Liver (tissue), 9 donors: ENCODE results near the gene NEFH. TPM values are rescaled to one million over a fixed set of nuclear protein-coding genes. Genes with fewer than 3 reads are reported as not detected.

ENCODE experiments used
- DNase-seq: peaks from one replicate; pipeline ENCODE4 v3.0.0-alpha.2; 2017; ENCODE audit warnings: low spot score
- H3K27ac ChIP-seq, 2 donors: one replicate each; pipeline ENCODE4 v1.7.0; 2013; ENCODE audit warnings: inconsistent platforms in 2 of 2, low read length in 2 of 2, control low read depth in 1 of 2, low read depth in 1 of 2, mild to moderate bottlenecking in 1 of 2
- H3K27me3 ChIP-seq, 4 donors: one replicate each; pipeline versions ENCODE4 v1.6.1 to v1.7.0; 2013; ENCODE audit warnings: low read length in 3 of 4, inconsistent platforms in 1 of 4, mild to moderate bottlenecking in 1 of 4, moderate library complexity in 1 of 4; ENCODE audit not compliant: control insufficient read depth in 4 of 4, insufficient read depth in 4 of 4
- H3K36me3 ChIP-seq, 4 donors: one replicate each; pipeline versions ENCODE4 v1.6.1 to v1.7.0; 2013; ENCODE audit warnings: low read length in 3 of 4, mild to moderate bottlenecking in 3 of 4, low read depth in 1 of 4, moderate library complexity in 1 of 4; ENCODE audit not compliant: control insufficient read depth in 4 of 4, insufficient read depth in 3 of 4
- H3K4me1 ChIP-seq, 4 donors: one replicate each; pipeline versions ENCODE4 v1.6.1 to v1.7.0; 2013; ENCODE audit warnings: low read length in 3 of 4, mild to moderate bottlenecking in 3 of 4, moderate library complexity in 1 of 4; ENCODE audit not compliant: control insufficient read depth in 4 of 4, insufficient read depth in 4 of 4
- H3K4me3 ChIP-seq, 3 donors: one replicate each; pipeline versions ENCODE4 v1.6.1 to v1.7.0; 2013; ENCODE audit warnings: low read length in 3 of 3, control low read depth in 1 of 3, low read depth in 1 of 3, mild to moderate bottlenecking in 1 of 3
- H3K9ac ChIP-seq, 2 donors: one replicate each; pipeline ENCODE4 v1.7.0; 2013; ENCODE audit warnings: low read length in 2 of 2, mild to moderate bottlenecking in 2 of 2, moderate library complexity in 2 of 2, control low read depth in 1 of 2, low read depth in 1 of 2
- H3K9me3 ChIP-seq, 4 donors: one replicate each; pipeline versions ENCODE4 v1.6.1 to v1.7.0; 2013; ENCODE audit warnings: low read length in 3 of 4; ENCODE audit not compliant: control insufficient read depth in 4 of 4
- ATF3 ChIP-seq: IDR thresholded peaks from 2 replicates; pipeline ENCODE4 v1.6.1; 2016; ENCODE audit warnings: antibody characterized with exemption
- EGR1 ChIP-seq, 2 donors: IDR thresholded peaks; 2 replicates each; pipeline ENCODE4 v1.6.1; 2016 to 2018; ENCODE audit warnings: antibody characterized with exemption in 2 of 2, low read depth in 2 of 2
- FOXA1 ChIP-seq: IDR thresholded peaks from 2 replicates; pipeline ENCODE4 v1.6.1; 2016; ENCODE audit warnings: antibody characterized with exemption
- FOXA2 ChIP-seq: IDR thresholded peaks from 2 replicates; pipeline ENCODE4 v1.6.1; 2016; ENCODE audit warnings: antibody characterized with exemption
- GABPA ChIP-seq, 2 donors: IDR thresholded peaks in 1 of 2; conservative IDR thresholded peaks in 1 of 2; 2 replicates each; pipeline ENCODE4 v1.6.1; 2016; ENCODE audit warnings: antibody characterized with exemption in 2 of 2, mild to moderate bottlenecking in 1 of 2, moderate library complexity in 1 of 2
- HNF4A ChIP-seq, 2 donors: conservative IDR thresholded peaks; 2 replicates each; pipeline ENCODE4 v1.6.1; 2016; ENCODE audit warnings: antibody characterized with exemption in 2 of 2, mild to moderate bottlenecking in 2 of 2
- HNF4G ChIP-seq: IDR thresholded peaks from 2 replicates; pipeline ENCODE4 v1.6.1; 2016; ENCODE audit warnings: antibody characterized with exemption
- JUND ChIP-seq, 2 donors: IDR thresholded peaks; 2 replicates each; pipeline ENCODE4 v1.6.1; 2016; ENCODE audit warnings: antibody characterized with exemption in 2 of 2
- NR2F2 ChIP-seq: IDR thresholded peaks from 2 replicates; pipeline ENCODE4 v1.6.1; 2016; ENCODE audit warnings: antibody characterized with exemption
- RAD21 ChIP-seq, 2 donors: IDR thresholded peaks; 2 replicates each; pipeline ENCODE4 v1.6.1; 2016; ENCODE audit warnings: antibody characterized with exemption in 2 of 2, mild to moderate bottlenecking in 2 of 2
- REST ChIP-seq: IDR thresholded peaks from 2 replicates; pipeline ENCODE4 v1.6.1; 2016; ENCODE audit warnings: antibody characterized with exemption, mild to moderate bottlenecking
- RXRA ChIP-seq, 2 donors: IDR thresholded peaks; 2 replicates each; pipeline ENCODE4 v1.6.1; 2017 to 2018; ENCODE audit warnings: antibody characterized with exemption in 2 of 2, mild to moderate bottlenecking in 1 of 2
- SP1 ChIP-seq: IDR thresholded peaks from 2 replicates; pipeline ENCODE4 v1.6.1; 2018; ENCODE audit warnings: antibody characterized with exemption, mild to moderate bottlenecking
- TAF1 ChIP-seq: conservative IDR thresholded peaks from 2 replicates; pipeline ENCODE4 v1.6.1; 2016; ENCODE audit warnings: antibody characterized with exemption, mild to moderate bottlenecking
- YY1 ChIP-seq: IDR thresholded peaks from 2 replicates; pipeline ENCODE4 v1.6.1; 2016; ENCODE audit warnings: antibody characterized with exemption, mild to moderate bottlenecking
- ZBTB33 ChIP-seq: IDR thresholded peaks from 2 replicates; pipeline ENCODE4 v1.6.1; 2016; ENCODE audit warnings: antibody characterized with exemption
- WGBS: extraction: QIAGEN DNeasy Blood & Tissue Kit; methylation state at CpG from one replicate; pipeline ENCODE4 v1.1.7; 2013; 5-methylcytosine and 5-hydroxymethylcytosine counted together
- polyA plus RNA-seq, 2 donors: library from polyadenylated mRNA; stranded (reverse) in 1 of 2; unstranded in 1 of 2; fragments of 200-250 nt in 1 of 2; fragments of >200 nt in 1 of 2; fragmentation: Nextera tagmentation in 1 of 2; extraction: Ambion mirVana in 1 of 2; gene quantifications; one replicate each; pipeline versions ENCODE4 v1.2.1 to v1.2.3, GENCODE V29; 2013 to 2015
- total RNA-seq, 2 donors: library from RNA; depleted of rRNA; stranded (reverse); fragments of >200 nt; gene quantifications; one replicate each; pipeline ENCODE4 v1.2.3, GENCODE V29; 2014
- TF ChIP-seq, protein P1 (sequence below): IDR thresholded peaks from 2 replicates; pipeline ENCODE4 v1.6.1; 2016; ENCODE audit warnings: antibody characterized with exemption
- TF ChIP-seq, protein P2 (sequence below): fragments of 150-350 bp; IDR thresholded peaks from 2 replicates; pipeline ENCODE4 v1.5.1; 2017; ENCODE audit warnings: improper control_type of control experiment, low read depth, low read length; ENCODE audit not compliant: missing input control
- donor health status: healthy.
- donor health status: healthy.
- donor health status: healthy.
- donor health status: healthy.
- donor health status: healthy.

Gene NEFH
- total and polyA plus RNA-seq, 4 donors, result 0.04 to 1.6 (median 0.21) TPM

- no peak overlapping the region for H3K27ac ChIP-seq
- TF ChIP-seq ZBTB33, result no peak
- TF ChIP-seq, protein P1, sequence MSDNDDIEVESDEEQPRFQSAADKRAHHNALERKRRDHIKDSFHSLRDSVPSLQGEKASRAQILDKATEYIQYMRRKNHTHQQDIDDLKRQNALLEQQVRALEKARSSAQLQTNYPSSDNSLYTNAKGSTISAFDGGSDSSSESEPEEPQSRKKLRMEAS, result no peak
- TF ChIP-seq, protein P2, sequence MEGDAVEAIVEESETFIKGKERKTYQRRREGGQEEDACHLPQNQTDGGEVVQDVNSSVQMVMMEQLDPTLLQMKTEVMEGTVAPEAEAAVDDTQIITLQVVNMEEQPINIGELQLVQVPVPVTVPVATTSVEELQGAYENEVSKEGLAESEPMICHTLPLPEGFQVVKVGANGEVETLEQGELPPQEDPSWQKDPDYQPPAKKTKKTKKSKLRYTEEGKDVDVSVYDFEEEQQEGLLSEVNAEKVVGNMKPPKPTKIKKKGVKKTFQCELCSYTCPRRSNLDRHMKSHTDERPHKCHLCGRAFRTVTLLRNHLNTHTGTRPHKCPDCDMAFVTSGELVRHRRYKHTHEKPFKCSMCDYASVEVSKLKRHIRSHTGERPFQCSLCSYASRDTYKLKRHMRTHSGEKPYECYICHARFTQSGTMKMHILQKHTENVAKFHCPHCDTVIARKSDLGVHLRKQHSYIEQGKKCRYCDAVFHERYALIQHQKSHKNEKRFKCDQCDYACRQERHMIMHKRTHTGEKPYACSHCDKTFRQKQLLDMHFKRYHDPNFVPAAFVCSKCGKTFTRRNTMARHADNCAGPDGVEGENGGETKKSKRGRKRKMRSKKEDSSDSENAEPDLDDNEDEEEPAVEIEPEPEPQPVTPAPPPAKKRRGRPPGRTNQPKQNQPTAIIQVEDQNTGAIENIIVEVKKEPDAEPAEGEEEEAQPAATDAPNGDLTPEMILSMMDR, result no peak
- TF ChIP-seq FOXA2, result no peak
- no peak for TF ChIP-seq JUND (IDR thresholded peaks at IDR 0.05)
- no peak for TF ChIP-seq RAD21 (IDR thresholded peaks at IDR 0.05)
- no peak for TF ChIP-seq GABPA (IDR thresholded peaks at IDR 0.05 in 1 of 2, conservative IDR thresholded peaks at IDR 0.05 in 1 of 2)
- no peak for TF ChIP-seq SP1
- no peak for TF ChIP-seq HNF4G
- no peak for TF ChIP-seq NR2F2
- no peak for TF ChIP-seq TAF1
- DNase-seq, result no peak
Observed at GRCh38 chr22:29456211-29456671, 23.8 kb upstream of the NEFH start.

DNA sequence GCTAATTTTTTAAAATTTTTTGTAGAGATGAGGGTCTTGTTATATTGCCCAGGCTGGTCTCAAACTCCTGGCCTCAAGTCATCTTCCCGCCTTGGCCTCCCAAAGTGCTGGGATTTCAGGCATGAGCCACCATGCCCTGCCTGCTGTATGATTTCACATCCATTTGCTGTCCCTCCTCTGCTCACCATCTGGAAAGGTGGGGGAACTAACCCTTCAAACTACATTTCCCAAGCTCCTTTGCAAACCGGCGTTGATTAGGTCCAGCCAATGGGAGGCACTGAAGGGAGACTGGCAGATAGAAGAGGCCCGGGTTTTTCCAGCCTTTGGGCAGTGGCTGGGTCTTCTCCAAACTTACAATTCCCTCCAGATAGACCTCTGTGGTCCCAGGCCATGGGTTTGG is 22.3 kb upstream of the NEFH start:
- no peak overlapping the region for H3K9ac ChIP-seq
- 33% methylated on average over 4 of the region's 4 CpGs for WGBS

More at GRCh38 chr22:29456211-29456671, 23.8 kb upstream of the NEFH start:
- H3K9ac ChIP-seq, result no peak overlapping the region
- H3K27me3 ChIP-seq, result no peaks in the 10 kb centered on the region
- no peaks in the 10 kb centered on the region for H3K4me1 ChIP-seq
- no peak overlapping the region for H3K4me3 ChIP-seq
- H3K9me3 ChIP-seq, result no peaks in the 10 kb centered on the region
- H3K36me3 ChIP-seq, result no peaks in the 10 kb centered on the region
- 71% methylated on average over 9 of the region's 9 CpGs for WGBS

More for the DNA sequence above, 22.3 kb upstream of the NEFH start:
- no peaks in the 10 kb centered on the region for H3K36me3 ChIP-seq
- no peak overlapping the region for H3K27ac ChIP-seq
- no peaks in the 10 kb centered on the region for H3K27me3 ChIP-seq
- H3K4me3 ChIP-seq, result no peak overlapping the region
- H3K4me1 ChIP-seq, result no peaks in the 10 kb centered on the region
- DNase-seq, result no peak
- no peaks in the 10 kb centered on the region for H3K9me3 ChIP-seq
- no peak for TF ChIP-seq HNF4G
- no peak for TF ChIP-seq SP1
- TF ChIP-seq FOXA1, result no peak
- TF ChIP-seq JUND (IDR thresholded peaks at IDR 0.05), result no peak
- no peak for TF ChIP-seq YY1
- no peak for TF ChIP-seq NR2F2
- TF ChIP-seq REST, result no peak
- TF ChIP-seq EGR1 (IDR thresholded peaks at IDR 0.05; ENCODE audit: low read depth in 2 of 2), result no peak
- TF ChIP-seq, protein P2, result no peak
- no peak for TF ChIP-seq RXRA (IDR thresholded peaks at IDR 0.05)
- no peak for TF ChIP-seq TAF1
- no peak for TF ChIP-seq HNF4A (conservative IDR thresholded peaks at IDR 0.05)
- no peak for TF ChIP-seq GABPA (IDR thresholded peaks at IDR 0.05 in 1 of 2, conservative IDR thresholded peaks at IDR 0.05 in 1 of 2)
- no peak for TF ChIP-seq ATF3
- TF ChIP-seq, protein P1, result no peak
